Measurements from ENCODE around the gene NEK11.
"Not testable (repeated sequence)": the region's sequence is repeated elsewhere in the genome, so short reads cannot be mapped to it uniquely, and the experiment has no call there.

The NEK11 gene

DNA sequence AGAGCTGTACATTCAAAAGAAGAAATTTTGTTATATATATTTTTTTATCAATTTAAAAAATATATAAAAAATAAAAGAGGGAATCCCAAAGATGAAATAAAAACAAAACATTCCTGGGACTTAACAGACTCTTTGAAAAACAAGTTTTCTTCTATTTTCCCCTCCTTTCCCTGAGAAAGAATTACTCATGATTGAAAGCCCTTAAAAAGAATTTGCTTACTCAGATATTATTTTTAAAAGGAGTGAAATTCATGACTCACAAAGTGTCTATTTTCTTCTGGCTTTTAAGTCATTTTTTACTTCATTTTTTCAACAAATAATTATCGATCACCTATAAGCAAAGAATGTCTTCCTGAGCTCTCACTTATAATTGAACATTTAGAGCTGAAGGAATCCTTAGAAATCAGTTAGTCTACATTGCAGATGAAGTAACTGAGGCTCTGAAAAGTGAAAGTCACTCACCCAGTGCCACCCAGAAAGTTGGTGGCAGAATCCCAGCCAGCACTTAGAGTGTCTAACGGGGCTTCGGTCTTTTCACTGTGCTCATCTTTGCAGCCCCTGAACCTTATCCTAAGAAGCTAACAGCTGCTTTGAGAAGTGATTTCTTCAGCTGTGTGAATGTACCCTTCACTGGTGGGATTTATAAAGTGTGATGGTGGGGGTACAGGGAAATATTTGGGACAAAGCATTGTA, 312.4 kb downstream of the NEK11 start:
- DNase-seq (ENCODE audit: extremely low spot score, insufficient read length, low read depth) = no peak

DNA sequence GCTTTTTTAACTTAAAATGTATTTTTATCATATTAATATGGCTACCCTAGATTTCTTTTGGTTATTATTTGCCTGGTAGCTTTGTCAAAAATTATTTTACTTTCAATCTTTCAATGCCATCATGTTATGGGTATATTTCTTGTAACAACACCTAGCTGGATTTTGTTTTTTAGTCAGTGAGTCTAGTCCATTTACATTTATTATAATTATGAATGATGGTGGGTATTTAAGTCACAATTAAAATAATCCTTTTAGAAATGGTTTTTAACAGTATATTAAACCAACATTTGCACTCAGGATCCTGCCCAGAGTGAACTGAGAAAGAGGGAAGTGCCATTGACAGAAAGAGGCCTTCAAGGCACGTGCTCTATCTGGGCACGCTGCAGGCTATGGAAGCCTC, 315.1 kb downstream of the NEK11 start:
- FAIRE-seq (no peak), DNase-seq (ENCODE audit: extremely low spot score, insufficient read length, low read depth) (no peak)

More for the DNA sequence above, 312.4 kb downstream of the NEK11 start:
- no peak for FAIRE-seq

DNA sequence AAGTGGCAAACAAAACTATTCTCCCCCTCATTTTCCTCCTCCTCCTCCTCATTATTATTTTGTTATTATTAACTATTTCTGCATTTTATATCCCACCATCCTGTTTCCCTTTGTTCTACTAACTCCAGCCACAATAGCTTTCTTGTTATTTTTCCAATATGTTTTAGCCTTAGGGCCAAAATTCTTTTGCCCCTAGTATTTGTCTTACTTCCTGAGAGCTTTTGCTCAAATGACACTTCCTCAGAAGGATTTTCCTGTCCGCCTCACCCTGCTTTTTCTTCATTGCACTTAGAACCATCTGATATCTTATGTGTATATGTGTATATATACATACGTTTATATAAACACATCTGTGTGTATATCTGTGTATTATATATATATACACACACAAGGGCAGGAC, 322.2 kb downstream of the NEK11 start:
- DNase-seq (ENCODE audit: extremely low spot score, insufficient read length, low read depth) = no peak
- no peak for FAIRE-seq

DNA sequence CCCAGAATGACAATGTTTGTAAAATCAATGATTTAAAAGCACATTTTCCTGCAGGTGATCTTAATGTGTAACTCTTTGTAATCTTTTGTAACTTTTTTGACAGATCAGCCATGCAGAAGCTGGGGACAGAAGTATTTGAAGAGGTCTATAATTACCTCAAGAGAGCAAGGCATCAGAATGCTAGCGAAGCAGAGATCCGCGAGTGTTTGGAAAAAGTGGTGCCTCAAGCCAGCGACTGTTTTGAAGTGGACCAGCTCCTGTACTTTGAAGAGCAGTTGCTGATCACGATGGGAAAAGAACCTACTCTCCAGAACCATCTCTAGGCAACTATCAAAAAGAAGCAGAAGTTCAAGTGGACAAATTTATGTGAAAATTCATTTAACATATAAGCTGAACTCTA, 322.8 kb downstream of the NEK11 start:
- FAIRE-seq (no peak), DNase-seq (ENCODE audit: extremely low spot score, insufficient read length, low read depth) (no peak)

DNA sequence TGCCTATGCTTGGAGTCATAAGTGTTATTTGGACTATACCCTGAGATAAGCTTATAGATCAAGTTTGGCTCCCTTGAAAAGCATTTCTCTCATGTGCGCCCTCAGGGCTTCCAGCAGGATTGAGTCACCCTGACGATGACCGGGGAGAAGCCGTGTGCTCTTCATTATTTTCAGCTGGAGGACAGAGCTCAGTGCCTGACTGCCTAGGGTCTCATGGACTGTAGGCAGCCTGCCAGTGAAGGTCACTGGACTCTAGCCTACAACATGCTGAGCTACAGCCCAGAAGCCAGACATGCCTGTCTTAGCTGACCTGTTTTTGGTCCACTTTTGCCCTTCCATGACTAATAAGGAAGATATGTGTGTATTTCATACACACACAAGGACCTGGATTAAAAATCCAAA, 323.3 kb downstream of the NEK11 start:
- DNase-seq (ENCODE audit: extremely low spot score, insufficient read length, low read depth) (no peak), FAIRE-seq (no peak)

DNA sequence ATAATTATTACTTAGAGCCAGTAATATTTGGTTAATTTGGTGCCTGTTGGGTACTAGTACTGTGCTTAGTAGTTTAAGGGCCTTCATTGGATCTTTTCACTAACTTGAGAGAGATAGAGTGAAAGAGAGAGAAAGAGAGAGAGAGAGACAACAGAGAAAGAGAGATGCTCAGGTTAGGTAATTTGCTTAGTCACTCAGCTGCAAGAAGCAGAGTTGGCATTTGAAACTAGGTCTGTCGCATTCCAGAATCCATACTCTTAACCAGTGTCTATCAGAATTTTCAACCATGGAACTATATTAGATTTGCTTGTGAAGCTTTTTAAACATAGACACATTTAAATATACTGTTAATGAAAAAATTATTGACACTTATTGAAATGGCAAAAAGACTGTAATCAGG, 323.8 kb downstream of the NEK11 start:
- DNase-seq (ENCODE audit: extremely low spot score, insufficient read length, low read depth) = no peak
- FAIRE-seq = no peak

DNA sequence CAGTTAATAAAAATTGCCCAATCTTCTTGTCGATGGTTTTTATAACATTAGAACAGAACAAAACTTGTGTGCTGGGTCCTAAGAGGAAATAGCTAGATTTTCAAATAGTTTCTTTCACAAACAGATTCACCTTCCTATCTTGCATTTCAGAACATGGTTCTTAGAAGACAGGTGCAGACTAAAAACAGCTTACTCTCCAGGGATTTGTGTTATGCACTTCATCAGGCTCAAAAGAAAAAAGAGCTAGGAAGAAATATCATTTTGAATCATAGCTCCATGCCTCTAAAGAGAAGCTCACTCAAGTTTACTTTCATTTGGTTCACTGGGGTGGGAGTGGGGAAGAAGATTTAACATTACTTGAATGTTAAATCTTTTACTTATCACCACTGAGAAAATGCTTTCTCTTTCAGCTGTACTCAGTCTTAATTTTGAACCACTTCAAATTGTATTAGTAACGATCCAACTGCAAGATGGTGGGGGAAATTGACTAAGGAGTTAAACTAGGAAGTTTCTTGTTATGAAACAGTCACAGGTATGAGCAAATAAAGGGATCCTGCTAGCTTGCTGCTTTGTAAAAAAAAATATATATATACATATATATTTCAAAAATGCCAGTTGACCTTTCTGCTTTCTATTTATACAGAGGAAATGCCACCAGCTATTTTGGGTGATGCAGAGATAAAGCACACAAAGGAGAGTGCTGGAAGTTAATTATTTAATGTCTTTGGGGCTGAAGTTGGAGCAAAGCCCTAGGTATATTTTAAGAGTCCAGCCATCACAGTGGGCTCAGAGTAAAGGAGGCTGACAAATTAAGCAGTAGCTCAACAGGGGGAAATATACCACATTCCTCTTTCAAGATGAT, 326.6 kb downstream of the NEK11 start:
- FAIRE-seq (peak; percentile 58), DNase-seq (ENCODE audit: extremely low spot score, insufficient read length, low read depth) (no peak)

DNA sequence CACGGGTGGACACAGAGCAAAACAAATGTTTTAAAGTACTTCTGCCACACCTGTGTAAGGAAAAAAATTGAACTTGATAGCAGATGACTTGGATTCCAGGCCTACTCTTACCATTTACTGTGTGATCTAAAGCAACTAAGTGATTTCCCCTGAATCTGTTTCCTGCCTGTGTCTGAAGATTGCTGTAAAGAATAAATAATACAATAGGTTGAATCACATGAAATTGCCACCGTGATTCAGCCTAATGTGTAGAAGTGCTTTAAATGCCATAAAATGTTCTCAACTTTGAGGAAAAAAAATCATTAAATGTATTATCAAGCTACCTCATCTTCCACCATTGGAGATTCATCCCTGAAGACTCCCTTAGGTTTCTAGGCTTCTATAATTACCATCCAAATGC, 327.3 kb downstream of the NEK11 start:
- no peak for DNase-seq (ENCODE audit: extremely low spot score, insufficient read length, low read depth)
- FAIRE-seq = no peak

DNA sequence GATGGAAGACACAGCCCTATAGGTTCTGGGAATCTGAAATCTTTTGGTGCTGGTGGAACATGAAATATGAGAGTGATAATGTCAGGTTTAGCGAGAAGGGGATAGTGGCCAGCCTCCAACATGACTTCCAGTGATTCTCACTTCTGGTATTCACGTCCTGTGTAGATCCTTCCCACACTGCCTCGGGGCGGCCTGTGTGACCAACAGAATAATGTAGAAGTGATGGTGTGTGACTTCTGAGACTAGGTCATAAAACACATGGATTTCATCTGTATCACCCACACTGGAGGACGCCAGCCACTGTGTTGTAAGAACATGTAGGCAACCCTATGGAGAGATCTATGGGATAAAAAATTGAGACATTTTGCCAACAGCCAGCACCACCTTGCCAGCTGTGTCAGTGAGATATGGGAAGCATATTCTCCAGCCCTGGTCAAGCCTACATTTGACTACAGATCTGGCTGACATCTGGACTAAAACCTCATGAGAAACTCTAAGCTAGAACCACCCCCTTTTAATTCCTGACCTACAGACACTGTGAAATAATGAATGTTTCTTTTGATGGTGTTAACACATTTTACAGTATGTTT, 329.4 kb downstream of the NEK11 start:
- no peak for DNase-seq (ENCODE audit: extremely low spot score, insufficient read length, low read depth)
- no peak for FAIRE-seq

DNA sequence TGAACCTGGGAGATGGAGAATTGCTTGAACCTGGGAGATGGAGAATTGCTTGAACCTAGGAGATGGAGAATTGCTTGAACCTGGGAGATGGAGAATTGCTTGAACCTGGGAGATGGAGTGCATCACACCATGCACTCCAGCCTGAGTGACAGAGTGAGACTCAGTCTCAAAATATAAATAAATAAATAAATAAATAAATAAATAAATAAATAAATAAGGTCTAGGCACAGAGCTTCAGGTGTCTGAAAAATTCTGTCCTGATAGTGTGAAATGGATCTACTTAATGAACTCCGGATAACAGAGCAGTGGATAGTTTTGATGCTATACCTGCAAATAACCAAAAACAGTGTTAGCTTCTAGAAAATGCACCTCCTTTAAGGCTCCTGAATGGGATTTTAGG, 330.6 kb downstream of the NEK11 start:
- DNase-seq (ENCODE audit: extremely low spot score, insufficient read length, low read depth) = no peak
- FAIRE-seq = no peak

DNA sequence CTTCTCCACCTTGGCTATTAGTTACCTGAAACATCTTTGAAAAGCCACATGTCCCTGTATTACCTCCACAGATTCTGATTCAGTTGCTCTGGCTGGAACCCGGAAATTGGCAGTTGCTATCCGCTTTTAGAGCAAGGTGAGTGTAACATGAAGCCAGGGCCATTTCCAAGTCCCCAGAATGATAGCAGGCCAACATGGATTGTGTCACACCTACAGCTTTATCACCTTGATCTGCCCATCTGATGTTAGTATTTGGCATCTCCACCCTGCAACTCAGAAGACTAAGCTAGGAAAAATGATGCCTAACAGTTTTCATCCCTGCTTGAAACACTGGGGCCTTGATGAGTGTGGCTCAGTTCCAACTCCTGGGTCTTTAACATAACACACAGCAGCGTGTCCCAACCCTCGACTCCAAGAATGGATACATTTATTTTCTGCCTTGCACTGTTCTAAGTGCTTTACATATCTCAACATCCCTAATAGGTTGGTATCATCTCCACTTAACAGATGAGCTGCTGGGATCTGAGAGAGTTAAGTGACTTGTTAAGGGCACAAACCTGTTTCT, 333.6 kb downstream of the NEK11 start:
- FAIRE-seq (no peak), DNase-seq (ENCODE audit: extremely low spot score, insufficient read length, low read depth) (no peak)

DNA sequence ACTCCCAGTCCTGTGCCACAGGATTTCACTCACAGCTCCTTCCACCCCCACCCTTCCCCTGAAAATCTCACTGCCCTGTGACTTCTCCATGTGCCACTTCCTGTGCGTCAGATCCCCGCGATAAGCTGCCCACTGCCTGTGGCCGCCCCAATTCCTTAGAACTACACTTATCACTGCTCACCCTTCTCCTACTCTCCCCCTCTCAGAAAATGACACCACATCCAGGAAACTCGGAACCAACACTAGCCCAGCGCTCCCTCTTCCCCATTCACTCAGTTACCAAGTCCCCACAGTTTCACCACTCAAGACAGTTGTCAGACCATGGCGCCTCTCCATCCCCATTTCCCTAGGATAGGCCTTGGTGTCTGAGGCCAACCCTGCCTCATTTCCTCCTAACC, 334.4 kb downstream of the NEK11 start:
- FAIRE-seq; DNase-seq (ENCODE audit: extremely low spot score, insufficient read length, low read depth): not testable (repeated sequence)

DNA sequence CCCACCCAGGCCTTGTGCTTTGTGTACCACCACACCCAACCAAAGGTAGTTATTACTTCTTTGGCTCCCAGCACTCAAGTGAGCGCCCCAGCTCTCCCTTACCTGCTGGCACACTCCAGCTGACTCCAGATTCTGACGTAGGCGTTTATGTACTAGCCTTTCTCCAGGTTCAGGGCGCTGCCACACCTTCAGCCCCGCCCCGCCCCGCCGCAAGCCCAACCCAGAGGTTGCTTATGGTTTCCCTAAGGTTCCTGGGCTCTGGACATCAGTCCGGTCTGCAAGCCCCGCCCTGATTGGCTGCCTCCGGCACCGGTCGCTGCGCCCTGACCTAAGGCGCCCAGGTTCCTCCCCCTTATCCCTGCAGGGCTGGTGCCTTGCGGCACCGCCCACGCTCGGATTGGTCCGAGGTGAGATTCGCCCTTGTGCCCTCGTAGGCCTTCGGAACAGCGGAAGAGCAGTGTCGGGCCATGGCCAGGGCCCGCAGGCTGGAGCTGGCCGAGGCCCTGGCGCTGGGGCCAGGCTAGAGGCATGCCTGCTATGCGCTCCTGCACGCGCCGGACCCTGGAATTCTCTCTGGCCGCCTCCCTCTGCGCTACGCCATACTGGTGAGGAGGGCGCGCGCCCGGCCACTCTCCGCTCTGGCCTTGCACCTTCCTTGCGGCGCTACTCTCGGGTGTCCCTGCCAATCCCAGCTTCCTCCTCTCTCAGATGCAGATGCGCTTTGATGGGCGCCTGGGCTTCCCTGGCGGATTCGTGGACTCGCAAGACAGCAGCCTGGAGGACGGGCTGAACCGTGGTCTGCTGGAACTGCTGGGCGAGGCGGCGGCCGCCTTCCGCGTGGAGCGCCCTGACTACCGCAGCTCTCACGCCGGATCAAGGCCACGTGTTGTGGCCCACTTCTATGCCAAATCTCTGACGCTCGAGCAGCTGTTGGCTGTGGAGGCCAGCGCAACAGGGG, 335.1 kb downstream of the NEK11 start:
- FAIRE-seq (no peak), DNase-seq (ENCODE audit: extremely low spot score, insufficient read length, low read depth) (no peak)

DNA sequence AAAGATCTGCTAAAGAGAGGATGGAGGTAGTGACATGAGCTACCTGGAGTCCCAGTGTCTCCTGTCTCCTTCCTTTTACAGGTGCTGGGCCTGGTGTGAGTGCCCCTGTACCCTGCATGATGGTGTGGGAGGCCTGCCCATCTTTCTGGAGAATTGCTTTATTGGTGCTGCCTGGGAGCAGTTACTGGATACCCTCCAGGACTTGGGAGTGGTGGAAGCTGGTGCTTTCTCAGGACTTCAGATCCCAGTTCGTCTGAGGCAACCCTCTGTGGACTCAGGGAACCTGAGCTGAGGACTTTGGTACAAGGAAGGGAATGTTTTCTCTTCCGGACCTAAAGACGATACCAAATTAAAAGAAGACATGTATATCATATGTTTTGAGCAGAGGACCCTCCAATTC, 336.6 kb downstream of the NEK11 start:
- no peak for FAIRE-seq
- DNase-seq (ENCODE audit: extremely low spot score, insufficient read length, low read depth) = no peak

DNA sequence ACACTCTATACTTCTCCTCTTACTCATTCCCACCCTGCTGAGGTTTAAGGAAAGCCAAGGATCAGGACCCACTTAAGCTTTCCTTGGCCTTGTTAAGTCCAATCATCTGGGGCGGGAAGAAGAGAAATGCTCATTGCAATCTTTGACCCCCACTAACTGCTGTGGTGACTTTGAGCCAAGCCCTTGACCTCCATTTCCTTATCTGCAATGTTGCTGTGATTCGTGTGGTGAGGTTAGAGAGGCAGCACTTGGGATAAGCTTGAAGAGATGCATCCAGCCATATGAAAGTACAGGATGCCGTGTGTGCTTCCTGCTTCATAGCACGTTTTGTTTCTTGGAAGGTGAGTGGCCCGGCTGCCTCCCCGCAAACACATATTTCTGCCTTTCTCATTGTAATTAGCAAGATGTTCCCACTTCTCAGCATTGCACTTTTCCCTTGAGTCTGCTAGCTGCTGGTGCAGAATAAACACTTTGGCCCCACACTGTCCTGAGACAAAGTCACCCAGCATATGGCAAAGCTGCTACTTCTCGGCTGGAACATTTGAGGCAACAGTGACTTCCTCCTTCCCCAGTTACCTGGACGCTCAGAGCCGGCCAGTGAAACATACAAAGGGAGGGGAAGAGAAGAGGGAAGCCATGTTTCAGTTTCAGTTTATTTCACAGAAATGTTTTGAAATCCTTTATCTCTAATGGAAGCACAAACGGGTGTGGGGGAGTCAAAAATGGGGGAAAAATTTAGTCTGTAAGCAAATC, 344.4 kb downstream of the NEK11 start:
- DNase-seq (ENCODE audit: extremely low spot score, insufficient read length, low read depth) (no peak), FAIRE-seq (no peak)

DNA sequence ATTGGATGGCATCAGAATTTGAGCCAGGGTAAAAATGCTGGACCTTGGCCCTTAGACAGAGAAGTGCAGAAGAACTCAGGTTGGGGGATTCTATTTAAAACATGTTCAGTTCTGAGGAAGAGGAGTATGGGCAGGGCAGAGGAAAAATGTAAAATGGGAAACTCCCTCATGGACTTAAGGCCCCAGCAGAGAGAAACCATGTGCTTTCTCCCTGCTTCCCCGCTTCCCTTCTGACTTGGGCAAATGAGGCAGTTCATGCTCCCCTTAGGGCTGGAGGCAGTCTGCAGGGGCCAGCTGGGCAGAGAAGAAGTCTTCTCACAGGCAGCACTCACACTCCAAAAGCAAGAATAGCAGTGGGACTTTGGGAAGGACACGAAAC, 345.0 kb downstream of the NEK11 start:
- DNase-seq (ENCODE audit: extremely low spot score, insufficient read length, low read depth) (no peak), FAIRE-seq (no peak)

DNA sequence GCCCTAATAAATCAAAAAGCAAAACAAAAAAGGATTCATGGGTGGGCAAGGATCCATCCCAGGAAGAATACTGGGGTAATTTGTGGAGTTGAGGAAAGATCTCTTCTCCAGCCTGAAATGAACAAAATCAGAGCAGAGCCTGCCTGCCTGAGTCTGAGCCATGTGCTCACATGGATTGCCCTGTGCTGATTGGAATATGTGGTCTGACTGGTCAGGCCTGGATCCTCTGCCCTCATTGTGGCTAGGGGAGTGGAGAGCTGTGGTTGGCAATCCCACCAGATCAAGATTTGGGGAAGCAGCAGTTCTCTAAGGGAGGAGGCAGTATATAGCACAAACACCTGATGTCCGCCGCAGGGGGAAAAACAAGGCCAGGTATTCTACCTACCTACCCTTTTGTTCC, 348.1 kb downstream of the NEK11 start:
- FAIRE-seq (no peak), DNase-seq (ENCODE audit: extremely low spot score, insufficient read length, low read depth) (no peak)

DNA sequence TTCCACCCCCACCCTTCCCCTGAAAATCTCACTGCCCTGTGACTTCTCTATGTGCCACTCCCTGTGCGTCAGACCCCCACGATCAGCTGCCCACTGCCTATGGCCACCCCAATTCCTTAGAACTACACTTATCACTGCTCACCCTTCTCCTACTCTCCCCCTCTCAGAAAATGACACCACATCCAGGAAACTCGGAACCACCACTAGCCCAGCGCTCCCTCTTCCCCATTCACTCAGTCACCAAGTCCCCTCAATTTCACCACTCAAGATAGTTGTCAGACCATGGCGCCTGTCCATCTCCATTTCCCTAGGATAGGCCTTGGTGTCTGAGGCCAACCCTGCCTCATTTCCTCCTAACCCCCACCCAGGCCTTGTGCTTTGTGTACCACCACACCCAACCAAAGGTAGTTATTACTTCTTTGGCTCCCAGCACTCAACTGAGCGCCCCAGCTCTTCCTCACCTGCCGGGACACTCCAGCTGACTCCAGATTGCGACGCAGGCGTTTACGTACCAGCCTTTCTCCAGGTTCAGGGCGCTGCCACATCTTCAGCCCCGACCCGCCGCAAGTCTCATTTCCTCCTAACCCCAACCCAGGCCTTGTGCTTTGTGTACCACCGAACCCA, 354.3 kb downstream of the NEK11 start:
- peak; percentile 9 for FAIRE-seq
- not testable (repeated sequence) for DNase-seq (ENCODE audit: extremely low spot score, insufficient read length, low read depth)

Data from GM18507 (cell line).